Measurements from ENCODE around the gene KIF19. TPM values are rescaled to one million over a fixed set of nuclear protein-coding genes. Genes with fewer than 3 reads are reported as not detected.
A peak's percentile ranks its signal among the peaks of the same experiment; 100 is the strongest.

KIF19 gene
- polyA plus RNA-seq, 2 of the 4 experiments (the other 2 are of a cell fraction) = not detected

- CTCF ChIA-PET = interaction anchor here (0.6 to 34.5 kb wide), 17 partner anchors 14 to 349 kb away, joined by 3 to 674 read pairs (median 5); partner anchors contain the start of genes BTBD17, CD300LB and GPR142
Measured at GRCh38 chr17:74351552-74352210, 25.7 kb downstream of the KIF19 start.

GRCh38 chr17:74353446-74354060, 27.5 kb downstream of the KIF19 start:
- 61% methylated on average over 10 of the region's 10 CpGs for WGBS (ENCODE audit: missing lambda C conversion rate)
- Histone ChIP-seq H3K9me3 (no peaks in the 10 kb centered on the region), H3K4me2 (peak overlapping the region; percentile 60), H3K4me1 (peaks cover 18% of the 10 kb centered on the region; the same call in 1 of the 3 replicates), H3K4me3 (no peak overlapping the region), H3K27ac (no peak overlapping the region)
- POLR2A ChIA-PET = no interaction called here
- CTCF ChIA-PET = interaction anchor here (0.8 to 34.5 kb wide), 11 partner anchors 9 to 179 kb away, joined by 3 to 674 read pairs (median 7); partner anchors contain the start of genes BTBD17 and GPR142
- FAIRE-seq (no peak), ATAC-seq (no peak), DNase-seq (ENCODE audit: low read depth in 1 of 2, low spot score in 1 of 2) (no peak)
- TF ChIP-seq FOXS1 (CRISPR knock-in tag; IDR thresholded peaks at IDR 0.05) (no peak), MAFK (IDR thresholded peaks at IDR 0.05; ENCODE audit: partially characterized antibody) (no peak), USF2 (IDR thresholded peaks at IDR 0.05) (no peak), FOSL2 (IDR thresholded peaks at IDR 0.05) (no peak), FOSL2 (CRISPR knock-in tag; IDR thresholded peaks at IDR 0.05) (no peak), TFCP2L1 (CRISPR knock-in tag; IDR thresholded peaks at IDR 0.05) (no peak), EHMT2 (IDR thresholded peaks at IDR 0.05; ENCODE audit: low read depth) (no peak), RCOR1 (IDR thresholded peaks at IDR 0.05; ENCODE audit: low read depth, low read length) (no peak), JUNB (IDR thresholded peaks at IDR 0.05) (no peak), TP53 (CRISPR knock-in tag; IDR thresholded peaks at IDR 0.05) (no peak), ATOH8 (CRISPR knock-in tag; IDR thresholded peaks at IDR 0.05; ENCODE audit: low read depth) (no peak), FOSB (CRISPR knock-in tag; IDR thresholded peaks at IDR 0.05) (no peak), RNF2 (IDR thresholded peaks at IDR 0.05; ENCODE audit: borderline replicate concordance, low read depth) (no peak)

More at GRCh38 chr17:74351552-74352210, 25.7 kb downstream of the KIF19 start:
- POLR2A ChIA-PET = no interaction called here
- Histone ChIP-seq H3K27ac (no peak overlapping the region), H3K9me3 (no peaks in the 10 kb centered on the region), H3K4me1 (0 out of 3 replicates have a peak, but pooled peaks cover 11% of the 10 kb centered on the region), H3K4me3 (peak overlapping the region; percentile 10; the same call in 1 of the 3 replicates), H3K4me2 (peak overlapping the region; percentile 69)
- DNase-seq (ENCODE audit: low read depth in 1 of 2, low spot score in 1 of 2) = peak in 1 of 2 experiments; percentile 66
- 6% methylated on average over 46 of the region's 55 CpGs for WGBS (ENCODE audit: missing lambda C conversion rate)
- peak; percentile 59 to 69 for ATAC-seq
- FAIRE-seq = no peak
- TF ChIP-seq HDAC2 (IDR thresholded peaks at IDR 0.05) (peak; percentile 71; the same call in 1 of the 2 replicates), EP300 (IDR thresholded peaks at IDR 0.05) (no peak), MAX (IDR thresholded peaks at IDR 0.05) (peak; percentile 84), E2F6 (IDR thresholded peaks at IDR 0.05; ENCODE audit: borderline replicate concordance, low read depth) (peak; percentile 82)
- TF ChIP-seq, protein P1, sequence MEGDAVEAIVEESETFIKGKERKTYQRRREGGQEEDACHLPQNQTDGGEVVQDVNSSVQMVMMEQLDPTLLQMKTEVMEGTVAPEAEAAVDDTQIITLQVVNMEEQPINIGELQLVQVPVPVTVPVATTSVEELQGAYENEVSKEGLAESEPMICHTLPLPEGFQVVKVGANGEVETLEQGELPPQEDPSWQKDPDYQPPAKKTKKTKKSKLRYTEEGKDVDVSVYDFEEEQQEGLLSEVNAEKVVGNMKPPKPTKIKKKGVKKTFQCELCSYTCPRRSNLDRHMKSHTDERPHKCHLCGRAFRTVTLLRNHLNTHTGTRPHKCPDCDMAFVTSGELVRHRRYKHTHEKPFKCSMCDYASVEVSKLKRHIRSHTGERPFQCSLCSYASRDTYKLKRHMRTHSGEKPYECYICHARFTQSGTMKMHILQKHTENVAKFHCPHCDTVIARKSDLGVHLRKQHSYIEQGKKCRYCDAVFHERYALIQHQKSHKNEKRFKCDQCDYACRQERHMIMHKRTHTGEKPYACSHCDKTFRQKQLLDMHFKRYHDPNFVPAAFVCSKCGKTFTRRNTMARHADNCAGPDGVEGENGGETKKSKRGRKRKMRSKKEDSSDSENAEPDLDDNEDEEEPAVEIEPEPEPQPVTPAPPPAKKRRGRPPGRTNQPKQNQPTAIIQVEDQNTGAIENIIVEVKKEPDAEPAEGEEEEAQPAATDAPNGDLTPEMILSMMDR (IDR thresholded peaks at IDR 0.05) = peak; percentile 26; the same call in 2 of the 3 replicates

Data from A549 (cell line).